Measurements from ENCODE around the gene MEAF6.
"Not testable (repeated sequence)": the region's sequence is repeated elsewhere in the genome, so short reads cannot be mapped to it uniquely, and the experiment has no call there.

The MEAF6 gene

DNA sequence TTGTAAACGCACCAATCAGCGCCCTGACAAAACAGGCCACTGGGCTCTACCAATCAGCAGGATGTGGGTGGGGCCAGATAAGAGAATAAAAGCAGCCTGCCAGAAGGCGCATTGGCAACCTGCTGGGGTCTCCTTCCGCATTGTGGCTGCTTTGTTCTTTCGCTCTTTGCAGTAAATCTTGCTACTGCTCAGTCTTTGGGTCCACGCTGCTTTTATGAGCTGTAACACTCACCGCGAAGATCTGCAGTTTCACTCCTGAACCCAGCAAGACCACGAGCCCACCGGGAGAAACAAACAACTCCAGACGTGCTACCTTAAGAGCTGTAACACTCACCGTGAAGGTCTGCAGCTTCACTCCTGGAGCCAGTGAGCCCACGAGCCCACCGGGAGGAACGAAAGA, 4.4 kb upstream of the MEAF6 start:
- no CpG with 5 or more reads among the region's 15 CpGs for WGBS (ENCODE audit: extremely low coverage, insufficient coverage, low lambda C conversion rate)
- not testable (repeated sequence) for H3K79me1 ChIP-seq (ENCODE audit: low read length); H3K4me1 ChIP-seq (ENCODE audit: control insufficient read depth, low read depth, low read length); H3K9ac ChIP-seq (ENCODE audit: low read length); H2BK120ac ChIP-seq (ENCODE audit: low read depth, low read length); H3K56ac ChIP-seq (ENCODE audit: low read length); H3K27me3 ChIP-seq (ENCODE audit: insufficient read depth, low read length, poor library complexity); H2BK15ac ChIP-seq (replicated peaks; ENCODE audit: low read depth); H3K4ac ChIP-seq (ENCODE audit: low read depth, low read length); DNase-seq; H2AK5ac ChIP-seq (ENCODE audit: low read length); H3K18ac ChIP-seq (ENCODE audit: low read length); H3K23ac ChIP-seq (ENCODE audit: low read length); H3K36me3 ChIP-seq (ENCODE audit: control insufficient read depth, insufficient read depth, low read length); H3K4me2 ChIP-seq (ENCODE audit: low read length); H4K8ac ChIP-seq (ENCODE audit: low read depth, low read length); H2BK5ac ChIP-seq (ENCODE audit: low read length); H4K5ac ChIP-seq (ENCODE audit: low read length); H3K79me2 ChIP-seq (ENCODE audit: control insufficient read depth, insufficient read depth, low read length); H3K27ac ChIP-seq (ENCODE audit: low read depth, low read length); H3K4me3 ChIP-seq (ENCODE audit: low read length)

GRCh38 chr1:37518241-37518640, 3.7 kb upstream of the MEAF6 start:
- H2BK120ac ChIP-seq (ENCODE audit: low read depth, low read length); H3K79me1 ChIP-seq (ENCODE audit: low read length): not testable (repeated sequence)
- WGBS (ENCODE audit: extremely low coverage, insufficient coverage, low lambda C conversion rate): no CpG with 5 or more reads among the region's 31 CpGs

DNA sequence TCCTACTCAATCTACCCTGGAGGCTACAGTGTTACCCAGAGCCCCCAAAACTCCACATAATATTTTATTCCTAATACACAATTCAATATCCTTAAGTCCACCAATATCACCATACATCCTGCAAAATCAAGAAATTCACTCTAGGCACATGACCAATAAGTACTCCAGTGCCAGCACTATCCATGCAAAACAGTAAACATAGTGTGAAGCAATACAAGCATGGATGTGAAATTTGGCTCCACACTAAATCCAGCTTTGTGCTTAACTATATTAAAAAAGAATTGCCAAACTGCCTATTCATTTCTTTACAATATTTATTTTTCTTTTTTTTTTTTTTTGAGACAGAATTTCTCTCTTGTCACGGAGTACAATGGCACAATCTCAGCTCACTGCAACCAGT, 3.0 kb upstream of the MEAF6 start:
- no peak overlapping the region for H3K27ac ChIP-seq (ENCODE audit: low read depth, low read length)
- H3K18ac ChIP-seq (ENCODE audit: low read length): no peak overlapping the region
- H4K8ac ChIP-seq (ENCODE audit: low read depth, low read length): no peak overlapping the region
- no peak overlapping the region for H3K4me2 ChIP-seq (ENCODE audit: low read length)
- DNase-seq: no peak
- no peak overlapping the region for H2BK5ac ChIP-seq (ENCODE audit: low read length)
- no peak overlapping the region for H3K4me3 ChIP-seq (ENCODE audit: low read length)
- H3K79me1 ChIP-seq (ENCODE audit: low read length): peaks cover 3% of the 10 kb centered on the region
- no peak overlapping the region for H3K9ac ChIP-seq (ENCODE audit: low read length)
- no peak overlapping the region for H2BK15ac ChIP-seq (replicated peaks; ENCODE audit: low read depth)
- H3K79me2 ChIP-seq (ENCODE audit: control insufficient read depth, insufficient read depth, low read length): no peaks in the 10 kb centered on the region
- H3K27me3 ChIP-seq (ENCODE audit: insufficient read depth, low read length, poor library complexity): no peaks in the 10 kb centered on the region
- H2AK5ac ChIP-seq (ENCODE audit: low read length): no peak overlapping the region
- H3K4me1 ChIP-seq (ENCODE audit: control insufficient read depth, low read depth, low read length): peaks cover 3% of the 10 kb centered on the region
- H3K36me3 ChIP-seq (ENCODE audit: control insufficient read depth, insufficient read depth, low read length): no peaks in the 10 kb centered on the region
- H4K5ac ChIP-seq (ENCODE audit: low read length): no peak overlapping the region
- no peak overlapping the region for H3K4ac ChIP-seq (ENCODE audit: low read depth, low read length)
- WGBS (ENCODE audit: extremely low coverage, insufficient coverage, low lambda C conversion rate): no CpG with 5 or more reads among the region's 1 CpG
- H2BK120ac ChIP-seq (ENCODE audit: low read depth, low read length): no peak overlapping the region
- H3K56ac ChIP-seq (ENCODE audit: low read length): no peak overlapping the region
- no peak overlapping the region for H3K23ac ChIP-seq (ENCODE audit: low read length)

More at GRCh38 chr1:37518241-37518640, 3.7 kb upstream of the MEAF6 start:
- H3K36me3 ChIP-seq (ENCODE audit: control insufficient read depth, insufficient read depth, low read length); H3K79me2 ChIP-seq (ENCODE audit: control insufficient read depth, insufficient read depth, low read length); H3K18ac ChIP-seq (ENCODE audit: low read length); H3K4me2 ChIP-seq (ENCODE audit: low read length); H3K4ac ChIP-seq (ENCODE audit: low read depth, low read length); H4K5ac ChIP-seq (ENCODE audit: low read length); H2AK5ac ChIP-seq (ENCODE audit: low read length); H3K23ac ChIP-seq (ENCODE audit: low read length); H4K8ac ChIP-seq (ENCODE audit: low read depth, low read length); H2BK5ac ChIP-seq (ENCODE audit: low read length); H3K27me3 ChIP-seq (ENCODE audit: insufficient read depth, low read length, poor library complexity); H2BK15ac ChIP-seq (replicated peaks; ENCODE audit: low read depth); H3K9ac ChIP-seq (ENCODE audit: low read length); H3K27ac ChIP-seq (ENCODE audit: low read depth, low read length); H3K4me1 ChIP-seq (ENCODE audit: control insufficient read depth, low read depth, low read length); H3K56ac ChIP-seq (ENCODE audit: low read length); DNase-seq; H3K4me3 ChIP-seq (ENCODE audit: low read length): not testable (repeated sequence)

GRCh38 chr1:37515185-37516034, 844 bp upstream of the MEAF6 start:
- no peak for DNase-seq
- Histone ChIP-seq H3K56ac (ENCODE audit: low read length) (peak overlapping the region; percentile 92), H4K5ac (ENCODE audit: low read length) (no peak overlapping the region), H3K79me1 (ENCODE audit: low read length) (peaks cover 3% of the 10 kb centered on the region), H3K4me2 (ENCODE audit: low read length) (peak overlapping the region; percentile 84), H2BK120ac (ENCODE audit: low read depth, low read length) (no peak overlapping the region), H3K27me3 (ENCODE audit: insufficient read depth, low read length, poor library complexity) (no peaks in the 10 kb centered on the region), H3K18ac (ENCODE audit: low read length) (no peak overlapping the region), H2AK5ac (ENCODE audit: low read length) (no peak overlapping the region), H3K27ac (ENCODE audit: low read depth, low read length) (peak overlapping the region; percentile 86), H3K4me3 (ENCODE audit: low read length) (no peak overlapping the region), H2BK5ac (ENCODE audit: low read length) (no peak overlapping the region), H2BK15ac (replicated peaks; ENCODE audit: low read depth) (no peak overlapping the region), H3K9ac (ENCODE audit: low read length) (peak overlapping the region; percentile 79), H3K23ac (ENCODE audit: low read length) (no peak overlapping the region), H4K8ac (ENCODE audit: low read depth, low read length) (no peak overlapping the region), H3K79me2 (ENCODE audit: control insufficient read depth, insufficient read depth, low read length) (no peaks in the 10 kb centered on the region), H3K4ac (ENCODE audit: low read depth, low read length) (peak overlapping the region; percentile 87), H3K36me3 (ENCODE audit: control insufficient read depth, insufficient read depth, low read length) (no peaks in the 10 kb centered on the region), H3K4me1 (ENCODE audit: control insufficient read depth, low read depth, low read length) (peaks cover 3% of the 10 kb centered on the region)
- no CpG with 5 or more reads among the region's 18 CpGs for WGBS (ENCODE audit: extremely low coverage, insufficient coverage, low lambda C conversion rate)

DNA sequence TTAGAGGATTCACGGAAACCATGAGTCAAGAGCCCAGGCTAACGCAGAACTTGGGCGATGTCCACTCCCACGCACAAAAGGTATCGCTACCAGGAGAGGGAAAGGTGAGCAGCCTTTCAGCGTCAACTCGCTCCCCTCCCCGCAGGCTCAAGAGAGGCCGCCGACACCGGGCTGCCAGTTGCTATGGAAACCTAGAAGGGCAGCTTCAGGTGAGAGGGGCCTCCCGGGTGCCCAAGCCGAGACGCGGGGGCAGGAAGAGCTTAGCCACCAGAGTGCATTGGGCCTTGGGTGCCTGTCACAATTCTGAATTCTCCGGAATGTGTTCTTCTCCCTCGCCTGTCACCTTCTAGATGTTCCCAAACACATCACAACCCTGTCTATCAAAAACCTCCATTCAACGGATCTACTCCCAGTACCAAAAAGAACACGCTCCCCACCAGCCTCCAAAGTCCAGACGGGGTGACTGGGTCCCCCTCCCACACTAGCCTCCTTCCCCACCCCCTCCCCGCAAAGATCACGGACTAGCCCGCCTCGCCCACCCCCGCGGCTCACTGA, 694 bp downstream of the MEAF6 start:
- H4K5ac ChIP-seq (ENCODE audit: low read length): no peak overlapping the region
- H3K4me1 ChIP-seq (ENCODE audit: control insufficient read depth, low read depth, low read length): peaks cover 3% of the 10 kb centered on the region
- H3K27ac ChIP-seq (ENCODE audit: low read depth, low read length): peak overlapping the region; percentile 82
- H2BK120ac ChIP-seq (ENCODE audit: low read depth, low read length): no peak overlapping the region
- H2BK15ac ChIP-seq (replicated peaks; ENCODE audit: low read depth): no peak overlapping the region
- H3K9ac ChIP-seq (ENCODE audit: low read length): peak overlapping the region; percentile 91
- H2BK5ac ChIP-seq (ENCODE audit: low read length): no peak overlapping the region
- peaks cover 3% of the 10 kb centered on the region for H3K79me1 ChIP-seq (ENCODE audit: low read length)
- H3K23ac ChIP-seq (ENCODE audit: low read length): no peak overlapping the region
- no peaks in the 10 kb centered on the region for H3K79me2 ChIP-seq (ENCODE audit: control insufficient read depth, insufficient read depth, low read length)
- peak overlapping the region; percentile 53 for H3K4me2 ChIP-seq (ENCODE audit: low read length)
- no peaks in the 10 kb centered on the region for H3K27me3 ChIP-seq (ENCODE audit: insufficient read depth, low read length, poor library complexity)
- peaks cover under 1% of the 10 kb centered on the region for H3K36me3 ChIP-seq (ENCODE audit: control insufficient read depth, insufficient read depth, low read length)
- H3K4ac ChIP-seq (ENCODE audit: low read depth, low read length): no peak overlapping the region
- H3K4me3 ChIP-seq (ENCODE audit: low read length): peak overlapping the region; percentile 80
- peak overlapping the region; percentile 94 for H3K18ac ChIP-seq (ENCODE audit: low read length)
- DNase-seq: peak; percentile 81
- H3K56ac ChIP-seq (ENCODE audit: low read length): peak overlapping the region; percentile 97
- H4K8ac ChIP-seq (ENCODE audit: low read depth, low read length): no peak overlapping the region
- no peak overlapping the region for H2AK5ac ChIP-seq (ENCODE audit: low read length)
- no CpG with 5 or more reads among the region's 26 CpGs for WGBS (ENCODE audit: extremely low coverage, insufficient coverage, low lambda C conversion rate)

Measured in mesendoderm (in vitro differentiated cells).